HG03354 (cell line): ENCODE data around the gene FAM174C.

Source experiments
- ATAC-seq: cut with Tn5 transposase; IDR thresholded peaks from one replicate; pipeline ENCODE4 v1.9.1; 2021; ENCODE audit warnings: mild to moderate bottlenecking; ENCODE audit not compliant: unreplicated experiment, poor library complexity, severe bottlenecking

The FAM174C gene

DNA sequence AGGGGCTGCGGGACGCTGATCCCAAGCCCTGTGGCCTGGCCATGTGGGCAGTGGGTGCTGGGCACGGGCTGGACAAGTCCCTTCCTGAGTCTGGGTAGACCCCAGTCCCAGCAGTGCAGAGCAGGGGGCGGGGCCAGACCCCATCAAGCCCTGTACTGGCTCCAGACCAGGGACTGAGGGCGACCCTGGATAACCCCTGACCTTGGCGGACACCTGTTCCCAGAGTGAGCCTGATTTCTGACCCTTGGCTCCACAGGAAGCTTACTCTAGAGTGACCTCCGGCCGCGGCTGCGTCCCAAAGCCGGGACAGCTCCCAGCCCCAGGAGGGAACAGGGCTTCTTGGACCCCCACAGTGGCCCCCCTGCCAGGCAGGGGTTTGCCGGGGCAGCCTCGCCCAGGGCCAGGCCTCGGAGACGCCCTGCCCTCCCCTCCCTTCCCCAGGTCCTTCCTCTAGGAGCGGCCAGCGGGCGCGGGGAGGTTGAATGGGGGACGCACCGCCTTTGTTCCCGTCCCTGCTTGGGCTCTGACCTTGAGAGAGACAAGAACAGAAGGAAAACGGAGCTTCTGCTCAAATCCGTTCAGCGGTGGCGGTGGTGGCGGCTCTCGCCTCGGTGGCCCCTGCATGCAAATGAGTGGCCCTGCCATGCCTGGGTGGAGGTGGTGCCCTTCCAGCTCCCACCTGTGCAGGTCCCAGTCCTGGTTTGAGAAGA, 8.0 kb downstream of the FAM174C start:
- no peak for ATAC-seq

DNA sequence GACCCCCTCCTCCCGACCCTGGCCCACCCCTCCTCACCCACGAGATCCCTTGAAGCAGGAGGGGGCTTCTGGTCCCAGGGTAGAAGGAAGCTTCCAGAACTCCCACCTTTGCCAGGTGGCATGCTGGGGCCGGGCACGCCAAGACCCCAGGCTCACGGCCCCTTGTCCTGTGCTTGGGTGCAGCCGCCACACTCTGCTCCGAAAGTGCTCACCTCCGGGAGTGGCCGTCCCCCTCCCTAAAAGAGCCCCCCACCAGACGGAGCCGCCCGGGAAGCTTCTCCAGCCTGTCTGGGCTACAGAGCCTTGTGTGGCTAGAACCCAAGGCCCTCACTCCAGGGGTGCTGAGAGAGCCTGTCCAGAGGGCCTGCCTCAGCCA, 8.6 kb downstream of the FAM174C start:
- no peak for ATAC-seq

DNA sequence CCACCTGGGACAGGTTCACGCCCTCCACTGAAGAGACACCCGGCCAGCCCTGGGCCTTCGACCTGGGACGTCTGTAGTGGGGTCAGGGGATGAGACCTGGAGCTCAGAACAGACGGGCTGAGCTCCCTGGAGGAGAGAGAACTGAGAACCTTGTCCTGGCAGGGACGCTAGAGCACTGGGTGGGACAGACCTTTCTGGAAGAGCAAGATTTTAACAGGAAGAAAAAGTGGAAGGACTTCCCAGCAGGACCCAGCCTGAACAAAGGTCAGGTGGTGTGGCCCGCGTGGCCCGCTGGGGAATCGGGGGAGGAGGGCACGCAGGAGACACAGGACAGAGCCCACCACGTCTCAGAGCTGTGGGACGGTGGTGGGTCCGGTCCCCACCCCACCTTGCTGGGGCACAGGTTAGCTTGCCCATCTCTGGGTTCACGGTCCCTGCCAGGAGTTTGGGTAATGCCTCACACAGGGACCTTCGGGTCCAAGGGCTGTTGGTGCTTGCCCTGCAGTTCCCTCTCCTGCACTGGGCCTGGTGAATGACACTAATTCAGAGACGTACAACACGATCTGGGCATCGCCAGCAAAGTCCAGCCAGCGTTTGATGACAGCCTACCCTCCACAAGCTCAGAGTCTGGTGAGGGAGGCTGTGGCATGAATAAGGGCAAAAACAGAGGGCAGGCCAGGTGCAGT, 9.1 kb downstream of the FAM174C start:
- ATAC-seq: no peak

DNA sequence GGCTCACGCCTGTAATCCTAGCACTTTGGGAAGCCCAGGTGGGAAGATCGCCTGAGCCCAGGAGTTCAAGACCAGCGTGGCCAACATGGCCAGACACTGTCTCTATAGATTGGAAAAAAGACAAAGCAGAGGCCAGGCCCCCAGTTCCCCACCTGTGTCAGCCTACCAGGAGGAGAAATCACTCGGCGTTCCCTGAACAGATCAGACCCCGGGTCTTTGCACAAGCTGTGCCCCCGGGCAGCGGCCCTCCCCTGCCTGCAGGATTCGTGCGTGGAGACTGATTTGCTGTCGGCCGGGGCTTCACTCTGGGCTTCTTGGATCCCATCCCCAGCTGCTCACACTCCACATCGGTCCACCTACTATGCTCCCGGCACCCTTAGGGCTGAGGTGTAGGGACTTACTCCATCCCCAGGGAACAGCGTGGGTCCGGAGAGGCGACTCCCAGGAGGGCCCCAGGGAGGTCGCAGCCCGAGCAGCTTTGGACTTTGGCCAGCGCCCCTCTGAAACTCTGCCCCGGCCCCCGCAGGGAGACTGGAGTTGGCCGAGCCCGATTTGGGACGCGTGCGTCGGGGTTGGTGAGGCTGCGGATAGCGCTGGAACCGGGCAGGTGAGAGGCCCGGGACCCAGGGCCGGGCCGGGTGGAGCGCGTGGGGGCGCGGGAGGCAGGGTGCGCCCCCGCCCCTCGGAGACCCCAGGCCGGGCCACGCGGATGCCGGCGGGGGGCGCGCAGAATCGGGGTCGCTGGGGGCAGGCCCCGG, 9.8 kb downstream of the FAM174C start:
- ATAC-seq: no peak

DNA sequence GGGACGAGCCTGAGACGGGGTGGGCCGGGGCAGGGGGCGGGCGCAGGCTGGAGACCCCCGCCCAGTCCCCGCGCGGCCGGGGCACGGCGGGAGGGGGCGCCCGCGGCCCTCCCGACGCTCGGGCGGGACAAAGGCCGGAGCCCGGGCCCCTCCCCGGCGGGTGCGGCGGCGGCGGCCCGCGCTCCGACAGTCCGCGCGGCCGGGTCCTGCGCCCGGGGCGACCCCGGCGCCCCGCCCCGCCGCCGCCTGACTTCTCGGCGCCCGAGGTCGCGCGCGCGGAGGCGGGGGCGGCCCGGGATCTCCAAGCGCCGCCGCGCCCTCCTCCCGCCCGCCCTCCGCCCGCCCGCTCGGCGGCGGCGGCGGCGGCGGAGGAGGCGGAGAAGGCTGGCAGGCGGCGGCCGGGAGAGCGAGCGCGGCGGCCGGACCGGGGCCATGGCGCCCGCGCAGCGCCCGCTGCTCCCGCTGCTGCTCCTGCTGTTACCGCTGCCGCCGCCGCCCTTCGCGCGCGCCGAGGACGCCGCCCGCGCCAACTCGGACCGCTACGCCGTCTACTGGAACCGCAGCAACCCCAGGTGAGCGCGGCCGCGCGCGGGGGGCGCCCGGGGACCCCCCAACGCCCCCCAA, 10.5 kb downstream of the FAM174C start, which contains the start of gene EFNA2:
Gene EFNA2 (plus strand): TSS at position 137 of the 624 bp plus-strand sequence. CDS start 296 bp downstream, at position 433.
- ATAC-seq: no peak

DNA sequence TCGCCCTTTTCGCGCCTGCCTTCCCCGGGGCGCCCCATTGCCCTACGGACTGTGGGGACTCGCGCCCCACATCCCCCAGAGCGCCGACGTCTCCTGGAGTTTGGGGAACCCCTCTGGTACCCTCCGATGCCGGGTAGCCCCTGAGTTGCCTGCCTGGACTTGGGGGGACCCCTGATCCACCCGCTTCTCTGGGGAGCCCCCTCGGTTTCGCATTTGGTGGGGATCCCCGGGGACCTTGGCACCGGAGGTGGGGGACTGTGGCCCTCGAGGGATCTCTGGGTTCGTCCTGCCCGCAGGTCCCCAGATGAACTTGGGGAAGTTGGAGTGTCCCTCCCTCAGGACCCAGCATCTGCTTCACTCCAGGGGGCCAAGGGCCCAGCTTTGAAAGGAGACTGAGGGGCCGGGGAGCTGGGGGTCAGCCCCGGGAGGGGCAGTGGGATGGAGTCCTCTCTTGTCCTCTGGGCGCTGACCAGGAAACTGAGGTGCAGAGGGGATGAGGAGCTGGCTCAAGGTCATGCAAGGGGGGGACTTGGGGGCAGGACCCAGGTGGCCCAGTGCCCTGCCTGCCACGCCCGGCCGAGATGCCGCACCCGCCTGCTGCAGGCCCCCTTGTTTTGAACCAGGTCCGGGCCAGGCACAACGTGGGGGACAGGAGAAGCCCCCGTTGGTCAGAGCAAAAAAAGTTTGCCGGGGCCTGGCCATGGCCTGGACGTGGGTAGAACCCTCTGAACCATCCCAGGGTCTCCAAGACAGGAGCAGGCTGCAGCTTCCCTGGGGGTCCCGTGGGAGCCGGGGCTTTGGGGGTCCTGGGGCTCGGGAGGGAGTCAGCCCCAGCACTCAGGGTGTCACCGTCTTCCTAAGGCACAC, 11.4 kb downstream of the FAM174C start:
- no peak for ATAC-seq

DNA sequence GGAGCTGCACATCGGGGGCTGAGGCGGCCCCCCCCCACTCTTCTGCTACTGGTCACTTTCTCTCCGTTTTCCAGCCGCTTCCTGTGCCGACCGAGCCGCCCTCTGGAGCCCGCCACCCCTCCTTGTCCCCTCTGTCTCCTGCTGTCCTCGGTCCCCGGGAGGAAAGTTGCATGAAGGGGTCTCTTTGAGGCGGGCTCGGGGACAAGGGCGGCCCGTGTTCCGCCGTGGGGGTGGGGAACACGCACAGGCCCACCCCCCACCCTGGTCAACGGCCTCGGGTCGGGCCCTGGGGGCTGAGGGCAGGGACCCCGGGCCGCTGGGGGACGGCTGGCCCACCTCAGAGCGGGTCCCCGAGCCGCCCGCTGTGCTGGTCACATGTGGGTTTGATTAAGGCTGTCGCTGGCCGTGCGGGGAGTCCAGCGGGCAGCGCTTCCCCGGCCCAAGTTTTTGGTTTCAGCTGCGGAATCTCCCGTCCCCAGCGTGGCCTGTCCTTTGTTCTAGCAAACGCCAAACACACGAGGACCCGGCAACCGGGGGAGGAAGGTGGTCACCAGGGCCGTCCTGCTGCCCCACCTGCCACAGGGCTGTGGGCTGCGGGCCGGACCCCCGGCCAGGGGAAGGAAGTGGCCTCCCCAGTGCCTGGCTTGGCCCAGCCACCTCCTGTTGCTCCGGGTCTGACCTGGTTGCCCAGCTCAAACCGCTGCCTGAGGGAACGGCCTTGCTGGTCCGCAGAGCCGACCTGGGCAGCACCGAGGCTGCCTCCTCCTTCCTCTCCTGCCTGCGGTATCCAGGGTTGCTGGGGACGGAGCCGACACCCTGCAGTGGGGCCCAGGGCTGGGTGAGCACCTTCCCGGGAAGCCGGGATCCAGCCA, 12.3 kb downstream of the FAM174C start:
- ATAC-seq: no peak

DNA sequence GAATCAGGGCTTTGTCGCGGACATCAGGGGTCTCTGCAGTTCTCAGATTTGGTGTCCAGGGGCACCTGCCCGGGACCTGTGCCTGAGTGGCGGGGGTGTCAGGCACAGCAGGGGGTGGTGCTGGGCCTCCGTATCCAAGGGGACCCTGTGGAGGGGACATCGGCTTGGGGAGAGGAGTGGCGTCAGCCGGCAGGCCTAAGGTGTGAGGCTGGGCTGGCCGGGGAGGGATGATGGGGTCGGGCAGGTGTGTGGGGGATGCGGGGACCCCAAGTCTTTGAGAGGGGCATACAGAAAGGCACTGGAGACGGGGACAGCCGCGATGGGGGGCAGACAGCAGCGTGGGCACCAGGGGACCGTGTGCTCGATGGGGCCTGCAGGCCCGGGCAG, 12.9 kb downstream of the FAM174C start:
- ATAC-seq: no peak

DNA sequence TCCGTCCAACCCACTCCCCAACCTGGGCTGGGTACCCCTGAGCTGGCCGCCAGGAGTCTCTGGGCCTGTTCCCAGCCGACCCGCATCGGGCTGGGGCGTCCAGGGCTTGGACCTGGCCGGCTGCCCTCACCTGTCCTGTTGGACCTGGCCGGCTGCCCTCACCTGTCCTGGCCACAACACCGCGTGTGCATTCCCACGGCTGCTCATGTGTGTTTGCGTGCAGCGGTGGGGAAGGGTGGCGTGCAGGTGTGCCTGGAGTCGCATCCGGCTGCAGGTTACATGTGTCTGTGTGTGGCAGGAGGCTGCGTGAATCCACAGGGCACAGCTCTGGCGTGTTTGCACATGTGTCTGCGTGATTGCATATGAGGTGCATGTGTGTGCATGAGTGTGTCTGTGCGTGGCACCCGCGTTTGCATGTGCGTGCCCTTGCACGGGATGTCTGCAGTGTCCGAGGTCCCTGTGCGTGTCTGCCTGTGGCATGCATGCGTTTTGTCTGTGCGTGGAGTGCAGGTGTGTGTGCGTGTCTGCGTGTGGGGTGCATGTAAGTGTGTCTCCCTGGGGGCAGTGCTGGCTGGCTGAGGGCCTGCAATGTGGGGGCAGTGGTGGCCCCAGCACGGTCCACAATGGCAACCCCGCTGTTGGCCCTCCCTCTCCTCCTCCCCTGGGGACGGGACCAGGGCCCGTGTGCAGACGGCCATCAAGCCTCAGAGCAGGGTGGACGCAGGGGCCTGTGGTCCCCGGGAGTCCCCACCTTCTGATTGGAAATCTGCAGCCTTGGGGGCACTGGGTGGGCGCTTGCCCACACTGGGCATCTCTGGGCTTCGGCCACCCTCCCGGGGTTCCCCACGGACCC, 13.7 kb downstream of the FAM174C start:
- ATAC-seq: no peak

DNA sequence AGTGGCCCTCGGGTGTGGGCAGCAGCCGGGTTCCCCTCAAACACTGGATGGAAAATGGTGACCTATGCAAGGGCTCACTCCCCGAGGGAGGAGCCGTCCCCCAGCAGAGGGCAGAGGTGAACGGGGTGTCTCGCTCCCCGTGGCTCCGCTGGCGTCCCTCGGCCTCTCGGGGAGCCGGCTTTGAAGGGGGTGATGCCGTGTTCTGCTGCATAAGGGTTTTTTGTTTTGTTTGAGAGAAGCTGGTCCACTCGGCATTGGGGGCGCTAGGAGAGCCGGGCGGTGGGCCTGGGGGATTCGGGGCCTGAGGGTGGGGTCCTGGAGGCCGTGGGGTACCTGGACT, 14.3 kb downstream of the FAM174C start:
- ATAC-seq: no peak

DNA sequence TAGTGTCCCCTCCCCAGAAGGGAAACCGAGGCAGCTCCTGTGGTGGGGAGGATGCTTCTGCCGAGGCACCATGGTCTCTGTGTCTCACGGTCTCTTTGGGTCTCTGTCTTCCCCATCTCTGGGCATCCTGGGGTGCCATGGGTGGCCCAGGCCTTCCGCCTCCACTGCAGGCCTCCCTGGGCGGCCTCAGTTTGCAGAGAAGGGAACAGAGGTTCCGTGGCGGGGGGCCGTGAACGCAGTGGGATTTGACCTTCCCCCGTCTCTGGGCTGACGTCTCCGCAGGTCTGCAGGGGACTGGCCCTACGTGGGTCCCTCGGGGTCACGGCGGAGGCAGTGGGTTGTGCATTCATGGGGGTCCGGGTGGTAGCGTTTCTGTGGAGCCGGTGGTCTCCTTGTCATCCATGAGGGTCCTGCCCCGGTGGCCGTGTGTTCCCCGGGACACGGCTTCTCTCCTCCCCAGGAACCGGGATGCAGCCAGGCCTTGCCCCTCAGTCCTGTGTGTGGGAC, 14.9 kb downstream of the FAM174C start:
- ATAC-seq: no peak

DNA sequence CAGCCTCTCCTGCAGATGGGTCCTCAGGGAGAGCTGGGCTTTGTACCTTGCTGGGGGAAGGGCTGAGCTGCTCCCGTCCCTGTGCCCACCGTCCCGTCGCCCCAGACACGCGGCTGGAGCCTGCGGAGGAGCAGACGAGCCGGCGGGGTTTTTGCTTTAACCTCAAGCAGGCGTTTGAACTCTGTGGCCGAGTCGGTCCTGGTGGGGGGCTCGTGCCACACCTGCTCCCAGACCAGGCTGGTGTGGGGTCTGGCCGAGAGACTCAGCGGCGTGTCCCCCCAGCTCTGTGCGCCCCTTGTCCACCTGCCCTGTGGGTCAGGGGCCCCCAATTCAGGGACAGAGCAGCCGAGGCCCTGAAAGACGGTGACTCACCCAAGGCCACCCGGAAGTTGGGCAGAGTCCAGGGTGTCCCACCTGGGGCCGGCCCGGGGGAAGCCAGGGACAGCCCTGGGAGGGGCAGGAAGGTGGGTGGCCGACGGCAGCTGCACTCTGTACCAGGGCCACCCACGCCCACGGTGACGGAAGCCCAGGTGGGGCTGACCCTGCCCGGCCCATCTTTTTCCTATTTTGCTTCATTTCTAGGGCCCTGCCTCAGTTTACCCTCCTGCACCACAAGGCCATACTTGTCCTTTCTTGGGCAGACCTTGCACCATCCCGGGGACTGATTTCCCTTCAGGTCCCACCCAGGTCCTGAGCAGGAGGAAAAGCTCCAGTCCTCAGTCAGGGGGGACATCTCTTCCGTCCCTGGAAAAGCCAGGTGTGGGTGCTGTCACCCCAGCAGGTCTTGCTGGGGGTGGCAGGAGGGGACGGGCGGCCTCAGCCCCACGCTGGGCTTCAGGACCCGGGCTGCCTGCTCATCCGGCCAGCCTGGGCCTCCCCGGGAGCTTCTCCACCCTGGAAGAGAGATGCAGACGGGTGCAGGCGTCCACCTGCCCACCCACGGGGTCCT, 15.6 kb downstream of the FAM174C start:
- no peak for ATAC-seq

DNA sequence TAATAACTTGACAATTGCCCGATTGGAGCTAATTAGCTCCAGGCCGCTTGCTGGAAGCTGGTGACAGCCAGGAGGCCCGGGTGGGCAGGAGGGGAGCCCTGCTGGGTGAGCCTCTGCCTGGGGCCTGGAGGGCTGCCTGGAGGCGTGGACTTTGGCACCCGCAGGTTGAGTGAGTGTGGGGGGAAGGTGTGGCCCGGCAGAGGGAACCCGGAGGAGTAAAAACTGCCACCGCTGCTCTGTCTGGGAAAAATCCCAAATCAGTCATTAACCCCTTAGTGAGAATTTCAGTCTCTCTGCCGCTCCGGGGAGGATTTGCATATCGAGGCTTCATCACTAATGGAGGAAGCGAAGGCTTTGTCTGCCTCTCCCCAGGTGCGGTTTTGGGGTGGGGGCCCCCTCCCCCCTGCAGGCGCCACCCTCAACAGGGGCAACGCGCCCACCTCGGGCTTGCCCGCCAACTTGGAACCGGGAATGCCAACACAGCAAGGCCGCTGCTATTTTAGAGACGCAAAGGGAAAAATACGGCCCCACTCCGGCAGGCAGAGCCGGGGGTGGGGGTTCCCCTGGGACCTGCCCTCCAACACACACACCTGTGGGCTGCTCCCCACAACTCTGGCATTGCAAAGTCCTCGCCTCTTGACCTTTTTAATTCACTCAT, 16.6 kb downstream of the FAM174C start:
- ATAC-seq: no peak

DNA sequence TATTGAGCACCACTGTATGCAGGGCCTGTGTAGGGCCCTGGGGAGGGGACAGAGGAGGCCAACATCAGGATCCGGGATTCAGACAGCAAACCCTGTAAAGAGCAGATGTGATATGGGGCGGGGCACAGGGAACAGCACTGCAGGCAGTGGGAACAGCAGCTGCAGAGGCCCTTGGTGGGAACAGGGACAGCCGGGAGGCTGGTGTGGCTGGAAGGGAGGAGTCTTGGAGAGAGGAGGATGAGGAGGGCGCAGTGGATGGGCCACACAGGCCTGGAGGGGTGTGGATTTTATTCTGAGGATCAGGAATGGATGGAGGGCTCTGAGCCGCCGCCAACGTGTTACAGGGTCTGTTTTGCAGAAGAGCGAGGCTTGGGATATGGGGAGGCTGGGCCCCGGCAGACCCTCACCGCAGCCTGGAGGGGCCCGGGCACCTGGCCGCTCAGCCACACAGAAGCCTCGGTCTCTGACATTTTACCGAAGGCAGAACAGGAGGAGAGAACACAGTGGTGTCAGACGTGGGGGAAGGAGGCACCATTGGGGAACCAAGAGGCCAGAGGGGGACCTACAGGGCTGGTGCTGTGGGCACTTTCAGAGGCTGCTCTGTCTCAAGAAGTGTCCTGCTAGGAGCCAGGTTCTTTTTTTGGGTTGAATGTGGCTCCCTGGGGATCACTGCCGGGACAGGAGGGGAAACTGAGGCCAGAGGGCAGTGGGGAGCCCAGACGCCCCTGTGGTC, 17.3 kb downstream of the FAM174C start:
- no peak for ATAC-seq

DNA sequence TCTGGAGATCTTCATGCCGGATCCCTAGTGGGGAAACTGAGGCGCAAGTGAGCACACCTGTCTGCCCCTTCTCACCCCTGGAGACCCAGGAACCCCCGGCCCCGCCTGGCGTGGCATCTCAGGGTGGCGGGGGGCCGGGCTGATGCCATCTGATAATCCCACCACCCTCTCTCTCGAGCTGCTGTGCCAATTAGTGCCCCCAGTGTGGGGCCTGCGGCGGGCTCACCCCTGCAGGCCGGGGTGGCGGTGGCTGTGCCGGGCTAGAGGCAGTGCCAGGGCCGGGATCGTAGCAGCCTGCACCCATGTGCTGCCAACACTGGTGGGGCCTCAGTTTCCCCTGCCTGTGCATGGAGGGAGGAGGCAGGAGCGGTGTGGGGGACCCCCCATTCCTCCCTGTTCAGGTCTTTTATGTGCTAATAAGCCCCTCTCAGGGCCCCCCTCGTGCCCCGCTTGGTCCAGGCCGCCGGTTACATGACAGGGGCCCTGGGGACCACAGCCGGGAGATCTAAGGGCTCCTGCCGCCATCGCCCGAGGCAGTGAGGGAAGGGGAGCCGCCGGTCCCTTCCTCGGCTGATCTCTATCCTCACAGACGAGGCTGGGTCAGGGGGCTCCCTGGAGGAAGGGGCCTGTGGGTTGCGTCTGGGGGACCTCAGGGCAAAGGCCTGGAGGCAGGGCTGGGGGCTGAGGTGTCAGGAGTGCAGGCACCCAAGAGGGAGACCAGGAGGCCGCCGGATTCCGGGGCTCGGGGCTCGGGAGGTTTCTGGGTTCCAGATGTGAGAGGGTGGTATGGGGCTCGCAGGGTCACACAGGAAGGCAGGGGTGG, 18.7 kb downstream of the FAM174C start:
- no peak for ATAC-seq
